Transverse colon (tissue), 4 donors: ENCODE results near the gene DHH. TPM values are rescaled to one million over a fixed set of nuclear protein-coding genes. Genes with fewer than 3 reads are reported as not detected.

Experiments used
- DNase-seq: peaks from one replicate; pipeline ENCODE4 v3.0.0-alpha.2; 2019
- H3K27ac ChIP-seq, 4 donors: fragments of 200-600 bp; sonication (generic); 2 replicates each; pipeline ENCODE4 v1.5.1; 2016 to 2018; ENCODE audit warnings: inconsistent platforms in 4 of 4
- H3K27me3 ChIP-seq: fragments of 200-600 bp; sonication (generic); 2 replicates; pipeline ENCODE4 v1.5.1; 2017; ENCODE audit warnings: inconsistent platforms
- H3K36me3 ChIP-seq, 4 donors: fragments of 200-600 bp; sonication (generic); 2 replicates each; pipeline ENCODE4 v1.5.1; 2017 to 2019; ENCODE audit warnings: inconsistent platforms in 4 of 4
- H3K4me1 ChIP-seq, 4 donors: fragments of 200-600 bp; sonication (generic); 2 replicates each; pipeline ENCODE4 v1.5.1; 2017 to 2020; ENCODE audit warnings: inconsistent platforms in 4 of 4
- H3K4me3 ChIP-seq, 4 donors: fragments of 200-600 bp; sonication (generic); 1 replicate in 1 of 4; 2 replicates in 3 of 4; pipeline versions ENCODE4 v1.5.1 to v1.6.1; 2017 to 2019; ENCODE audit warnings: inconsistent platforms in 4 of 4
- H3K9me3 ChIP-seq, 2 donors: fragments of 200-600 bp; sonication (generic); 2 replicates each; pipeline ENCODE4 v1.5.1; 2017 to 2019; ENCODE audit warnings: inconsistent platforms in 2 of 2
- CTCF ChIP-seq, 5 experiments: fragments of 200-600 bp in 3 of 5; fragments of 450-650 bp in 2 of 5; sonication (generic) in 3 of 5; IDR thresholded peaks; 1 replicate in 2 of 5; 2 replicates in 3 of 5; pipeline ENCODE4 v1.5.1; 2016 to 2017; ENCODE audit warnings: antibody characterized with exemption in 5 of 5, inconsistent platforms in 3 of 5, mild to moderate bottlenecking in 2 of 5, moderate library complexity in 1 of 5
- EP300 ChIP-seq: sonication (generic); formaldehyde crosslinking; IDR thresholded peaks from one replicate; pipeline ENCODE4 v1.6.1; 2017; ENCODE audit warnings: antibody characterized with exemption, low read depth
- POLR2A ChIP-seq: fragments of 450-650 bp; IDR thresholded peaks from one replicate; pipeline ENCODE4 v1.6.1; 2016; ENCODE audit warnings: antibody characterized with exemption, mild to moderate bottlenecking, moderate library complexity
- POLR2AphosphoS5 ChIP-seq, 3 donors: sonication (generic); formaldehyde crosslinking; IDR thresholded peaks; one replicate each; pipeline ENCODE4 v1.6.1; 2016; ENCODE audit warnings: antibody characterized with exemption in 3 of 3
- WGBS, 2 donors: methylation state at CpG; one replicate each; pipeline ENCODE4 v1.1.5; 2018; ENCODE audit warnings: low coverage in 1 of 2; 5-methylcytosine and 5-hydroxymethylcytosine counted together
- in situ Hi-C, 4 donors: fragments of 200-750 bp; cut with MboI; loops; one replicate each; pipeline versions ENCODE4 v1.15.0 to v1.15.1; 2017; ENCODE audit warnings: low sequenced_read_pairs in 3 of 4, low pct_ligation_motif_present in 1 of 4, low pct_unique_long_range_greater_than_20kb in 1 of 4
- intact Hi-C: fragments of 100-400 bp; cut with DNase I; formaldehyde crosslinking; loops from one replicate; pipeline ENCODE4 v1.15.1; 2023; ENCODE audit warnings: low total_unique reads
- total RNA-seq, 4 donors: library from RNA; depleted of rRNA; stranded (reverse); fragments of >200 nt; gene quantifications; one replicate each; pipeline ENCODE4 v1.1.0, GENCODE V29; 2016

Gene DHH
- total RNA-seq, 4 donors from 2014 or later = 0.27 to 0.32 TPM; not detected in 2

GRCh38 chr12:49051777-49052438 is 42.7 kb downstream of the DHH start:
- no peak overlapping the region for H3K27ac ChIP-seq
- H3K36me3 ChIP-seq = peaks cover 0 to 65% (median 31%) of the 10 kb centered on the region in 4 donors
- no peaks in the 10 kb centered on the region for H3K27me3 ChIP-seq
- H3K9me3 ChIP-seq = no peaks in the 10 kb centered on the region
- in situ Hi-C loops (no loop called here), intact Hi-C loops (no loop called here)
- H3K4me3 ChIP-seq = no peak overlapping the region
- no peak for TF ChIP-seq POLR2A
- no peak for DNase-seq
- peaks cover 18 to 20% (median 19%) of the 10 kb centered on the region in 4 donors for H3K4me1 ChIP-seq
- 82 to 90% methylated on average over 4 to 20 of the region's 20 CpGs for WGBS, 2 donors

DNA sequence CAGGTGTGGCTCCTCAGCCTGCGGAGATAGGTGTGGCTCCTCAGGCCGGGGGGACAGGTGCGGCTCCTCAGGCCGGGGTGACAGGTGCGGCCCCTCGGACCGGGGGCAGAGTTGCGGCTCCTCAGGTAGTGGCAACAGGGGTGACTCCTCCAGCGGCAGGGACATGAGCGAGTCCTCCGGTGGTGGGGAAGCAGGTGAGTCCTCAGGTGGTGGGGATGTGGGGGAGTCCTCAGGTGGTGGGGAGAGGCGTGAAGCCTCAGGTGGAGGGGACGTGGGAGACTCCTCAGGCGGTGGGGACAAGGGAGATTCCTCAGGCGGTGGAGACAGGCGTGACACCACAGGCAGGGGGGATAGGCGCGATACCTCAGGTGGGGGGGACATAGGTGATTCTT is 43.2 kb downstream of the DHH start:
- H3K9me3 ChIP-seq = no peaks in the 10 kb centered on the region
- no peak overlapping the region for H3K4me3 ChIP-seq
- DNase-seq = no peak
- TF ChIP-seq POLR2AphosphoS5 (IDR thresholded peaks at IDR 0.05) = no peak
- no peak for TF ChIP-seq EP300
- TF ChIP-seq CTCF (IDR thresholded peaks at IDR 0.05) = no peak
- TF ChIP-seq POLR2A = no peak
- WGBS, 2 donors = 91% methylated on average over 18 of the region's 18 CpGs; no CpG with 5 or more reads in 1 of the 2 donors
- H3K36me3 ChIP-seq = peaks cover 0 to 70% (median 34%) of the 10 kb centered on the region in 4 donors
- in situ Hi-C loops = no loop called here
- H3K4me1 ChIP-seq = peaks cover 12 to 14% (median 13%) of the 10 kb centered on the region in 4 donors
- H3K27me3 ChIP-seq = no peaks in the 10 kb centered on the region
- intact Hi-C loops = no loop called here
- H3K27ac ChIP-seq = no peak overlapping the region

- TF ChIP-seq CTCF (IDR thresholded peaks at IDR 0.05) = no peak
- no peak for TF ChIP-seq POLR2AphosphoS5 (IDR thresholded peaks at IDR 0.05)
- TF ChIP-seq EP300 = no peak
- no peak for TF ChIP-seq POLR2A
- DNase-seq = no peak
- no peaks in the 10 kb centered on the region for H3K27me3 ChIP-seq
- intact Hi-C loops = no loop called here
- no peak overlapping the region for H3K4me3 ChIP-seq
- H3K36me3 ChIP-seq = peaks cover 0 to 76% (median 37%) of the 10 kb centered on the region in 4 donors
- H3K9me3 ChIP-seq = no peaks in the 10 kb centered on the region
- in situ Hi-C loops = no loop called here
- peaks cover 6 to 8% (median 8%) of the 10 kb centered on the region in 4 donors for H3K4me1 ChIP-seq
- WGBS, 2 donors = 94 to 97% methylated on average over 2 to 13 of the region's 13 CpGs
- no peak overlapping the region for H3K27ac ChIP-seq
Observed at GRCh38 chr12:49050507-49051372, 43.9 kb downstream of the DHH start.

DNA sequence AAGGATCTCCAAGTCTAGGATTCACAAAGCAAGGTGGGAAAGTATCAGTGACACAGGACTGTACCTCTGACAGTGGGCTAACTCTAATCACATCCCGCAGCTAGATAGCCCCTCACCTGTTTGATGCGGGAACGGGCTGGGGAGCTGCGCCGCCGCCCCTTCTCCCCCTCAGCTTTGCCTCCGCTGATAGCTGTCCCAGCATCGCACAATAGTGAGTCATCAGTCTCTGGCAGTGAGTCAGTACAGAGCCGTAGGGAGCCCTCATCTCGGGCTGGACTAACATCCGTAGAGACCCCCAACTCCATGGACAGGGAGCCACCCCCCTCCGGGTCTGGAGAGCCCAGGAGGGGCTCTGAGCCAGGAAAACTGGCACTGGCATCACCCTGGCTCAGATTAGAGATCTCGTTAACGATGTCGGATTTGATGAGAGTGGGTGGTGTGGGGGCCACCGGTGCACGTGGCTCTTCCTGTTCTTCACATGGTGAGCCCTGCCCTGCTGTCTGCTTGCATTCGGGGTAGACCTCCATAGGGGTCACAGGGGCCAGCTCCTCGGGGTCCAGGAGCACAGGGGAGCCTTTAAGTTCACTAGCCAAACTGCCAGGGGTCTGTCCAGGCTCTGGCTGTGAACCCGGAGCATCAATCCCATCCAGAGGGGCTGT is 44.9 kb downstream of the DHH start:
- in situ Hi-C loops = no loop called here
- WGBS, 2 donors = 86% methylated on average over 20 of the region's 20 CpGs; no CpG with 5 or more reads in 1 of the 2 donors
- no peaks in the 10 kb centered on the region for H3K9me3 ChIP-seq
- H3K36me3 ChIP-seq = peaks cover 0 to 84% (median 41%) of the 10 kb centered on the region in 4 donors
- no peak overlapping the region for H3K27ac ChIP-seq
- no peaks in the 10 kb centered on the region for H3K4me1 ChIP-seq
- H3K4me3 ChIP-seq = no peak overlapping the region
- intact Hi-C loops = loop anchor here (2.0 kb wide), 1 partner anchor 19 kb away; no protein-coding TSS in a partner anchor
- DNase-seq = no peak
- TF ChIP-seq POLR2AphosphoS5 (IDR thresholded peaks at IDR 0.05) (no peak), CTCF (IDR thresholded peaks at IDR 0.05) (no peak), POLR2A (no peak), EP300 (no peak)
- no peaks in the 10 kb centered on the region for H3K27me3 ChIP-seq
